ENCODE results near the gene INSIG2.

Gene INSIG2

DNA sequence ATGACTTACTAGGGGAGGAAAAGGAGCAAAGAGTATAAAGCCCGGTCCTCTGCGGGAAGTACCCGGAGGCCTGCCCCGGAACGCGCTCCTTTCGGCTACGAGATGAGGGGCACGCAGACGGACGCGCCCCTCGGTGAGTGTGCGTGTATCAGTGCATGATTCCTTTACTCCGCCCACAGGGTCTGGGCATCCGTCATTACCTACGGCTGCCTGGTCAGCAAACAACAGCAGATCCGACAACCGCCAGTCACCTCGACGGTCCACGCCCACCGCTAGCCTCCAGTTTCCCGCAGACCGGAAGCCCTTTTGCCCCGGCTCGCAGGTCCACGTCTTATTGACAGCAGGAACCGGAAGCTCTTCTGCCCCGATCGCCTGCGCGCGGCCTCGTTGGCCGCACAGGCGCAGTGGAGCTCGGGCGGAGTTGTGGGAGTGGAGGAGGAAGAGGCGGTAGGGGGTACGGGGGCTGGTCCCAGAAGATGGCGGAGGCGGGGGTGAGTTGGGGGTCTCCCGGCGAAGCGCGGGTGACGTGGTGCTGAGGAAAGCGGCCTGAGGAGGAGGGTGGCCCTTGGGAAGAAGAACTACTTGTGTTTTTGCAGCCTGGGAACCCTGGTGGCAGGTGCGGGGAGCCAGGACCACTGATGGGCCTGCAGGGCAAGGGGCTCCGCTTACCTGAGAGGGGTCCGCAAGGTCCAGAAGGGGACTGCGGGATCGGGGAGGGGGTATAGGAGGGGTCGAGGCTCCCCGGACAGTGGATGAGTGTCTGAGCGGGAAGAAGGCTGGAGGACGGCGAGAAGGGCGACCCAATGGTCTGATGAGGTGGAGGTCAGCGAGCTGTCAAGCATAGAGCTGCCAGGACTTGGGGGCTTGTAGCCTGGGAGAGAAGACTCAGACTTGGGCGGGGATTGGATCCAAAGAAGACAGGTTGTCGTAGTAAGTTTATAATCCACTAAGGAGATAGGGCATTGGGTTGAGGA, at the start of gene INSIG2:
INSIG2 (plus strand) TSS at position 421 of the 974 bp plus-strand sequence. CDS start 8,086 bp downstream, outside the sequence.
- DNase-seq, result peak; percentile 98 to 99

DNA sequence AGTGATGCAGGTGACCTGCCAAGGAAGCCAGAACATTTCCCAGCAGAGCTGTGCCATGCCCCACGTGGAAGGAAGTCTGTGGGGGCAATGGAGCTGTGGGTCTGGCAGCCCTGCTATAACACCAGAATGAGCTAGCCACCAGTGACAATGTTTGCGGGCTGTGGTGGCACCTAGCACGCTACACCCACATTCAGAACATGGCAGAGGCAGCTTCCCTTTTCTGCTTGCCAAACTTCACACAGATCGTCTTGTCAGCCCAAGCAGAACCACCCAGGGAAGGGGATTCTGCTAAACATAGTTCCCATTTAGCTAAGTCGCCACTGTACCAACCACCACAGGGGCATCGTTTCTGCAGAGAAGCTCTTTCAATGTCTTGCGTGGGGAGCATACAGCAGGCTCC, 47.4 kb upstream of the INSIG2 start:
- DNase-seq, result no peak

DNA sequence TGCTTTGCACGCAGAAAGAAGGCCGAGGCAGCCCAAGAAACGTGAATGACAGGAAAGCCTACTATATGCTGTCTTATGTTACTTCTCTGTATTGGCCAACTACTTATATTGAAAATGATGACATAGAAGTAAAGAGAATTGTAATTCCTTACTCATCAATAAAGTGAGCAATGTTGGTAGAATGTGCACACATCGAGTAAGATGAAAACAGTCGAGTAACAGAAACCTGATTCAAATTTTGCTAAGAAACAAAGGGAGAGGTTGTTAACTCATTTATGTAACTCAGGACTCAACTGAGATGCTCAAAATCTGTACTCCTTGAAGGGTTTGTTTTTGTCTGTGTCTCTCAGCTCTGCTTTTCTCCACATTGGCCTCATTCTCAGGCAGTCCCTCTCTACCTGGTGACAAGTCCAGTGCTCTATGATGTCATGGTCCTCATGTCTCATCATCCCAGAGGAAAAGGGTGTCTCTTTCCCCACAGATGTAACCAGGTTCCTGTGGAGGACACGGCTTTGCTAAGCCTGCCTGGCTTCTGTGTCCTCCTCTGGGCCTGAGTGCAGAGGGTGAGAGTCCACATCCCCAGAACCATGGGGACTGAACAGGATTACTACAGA, 44.1 kb upstream of the INSIG2 start:
- DNase-seq, result no peak

DNA sequence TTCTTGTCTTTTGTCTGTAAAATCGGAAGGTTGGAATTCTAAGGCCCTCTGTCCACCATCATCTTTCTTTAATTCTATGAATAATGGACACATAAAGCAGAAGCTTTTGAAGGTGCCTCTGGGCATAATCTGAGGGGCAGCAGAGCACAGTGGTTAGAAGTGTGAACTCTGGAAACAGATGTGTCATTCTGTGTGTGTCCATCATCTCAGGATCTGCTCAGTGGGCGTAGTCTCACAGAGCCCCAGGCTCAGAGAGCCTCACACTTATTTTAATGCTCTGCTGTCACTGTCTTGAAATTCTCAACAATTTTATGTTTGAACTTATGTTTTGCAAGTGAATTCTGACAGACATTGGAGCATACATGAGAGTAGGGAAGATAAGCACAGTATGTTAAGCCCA, 43.4 kb upstream of the INSIG2 start:
- DNase-seq, result no peak

DNA sequence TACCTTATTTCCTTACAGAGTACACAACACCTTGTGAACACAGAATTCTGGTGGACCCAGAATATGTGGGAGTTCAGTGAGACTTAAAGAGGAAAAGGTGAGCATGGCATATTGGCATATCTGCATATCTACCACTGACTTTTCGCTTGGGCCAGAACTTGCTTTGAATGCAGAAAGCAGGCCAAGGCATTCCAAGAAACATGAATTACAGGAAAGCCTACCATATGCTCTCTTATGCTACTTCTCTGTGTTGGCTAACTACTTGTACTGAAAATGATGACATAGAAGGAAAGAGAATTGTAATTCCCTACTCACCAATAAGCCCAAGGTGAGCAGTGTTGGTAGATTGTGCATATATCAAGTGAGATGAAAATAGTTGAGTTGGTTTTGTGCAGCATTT, 43.0 kb upstream of the INSIG2 start:
- DNase-seq, result no peak

DNA sequence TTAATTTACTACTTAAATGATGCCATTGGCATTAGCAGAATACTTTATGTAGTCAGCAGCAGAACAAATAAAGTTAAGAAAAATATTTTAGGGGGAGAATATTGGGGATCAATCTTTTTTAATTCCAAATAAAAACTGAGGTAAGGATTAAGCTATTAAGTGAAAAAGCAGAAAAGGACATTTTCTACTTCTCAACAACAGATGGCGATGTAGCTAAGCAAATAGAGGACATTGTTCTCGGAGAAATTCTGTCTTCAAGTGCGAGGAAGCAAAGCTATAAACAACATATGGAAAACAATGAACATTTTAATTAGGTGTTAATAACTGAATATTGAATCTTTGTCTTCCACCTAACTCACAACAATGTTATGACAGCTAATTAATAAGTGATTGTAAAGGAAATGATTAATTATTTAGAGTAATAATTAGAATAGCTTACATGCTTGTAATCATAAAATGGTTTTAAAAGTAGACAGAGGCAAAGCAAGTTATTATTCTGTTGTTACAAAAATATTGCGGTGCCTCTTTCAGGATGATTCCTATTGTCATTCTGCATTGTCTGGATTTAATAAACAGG, 41.5 kb upstream of the INSIG2 start:
- DNase-seq, result peak; percentile 12 to 70

DNA sequence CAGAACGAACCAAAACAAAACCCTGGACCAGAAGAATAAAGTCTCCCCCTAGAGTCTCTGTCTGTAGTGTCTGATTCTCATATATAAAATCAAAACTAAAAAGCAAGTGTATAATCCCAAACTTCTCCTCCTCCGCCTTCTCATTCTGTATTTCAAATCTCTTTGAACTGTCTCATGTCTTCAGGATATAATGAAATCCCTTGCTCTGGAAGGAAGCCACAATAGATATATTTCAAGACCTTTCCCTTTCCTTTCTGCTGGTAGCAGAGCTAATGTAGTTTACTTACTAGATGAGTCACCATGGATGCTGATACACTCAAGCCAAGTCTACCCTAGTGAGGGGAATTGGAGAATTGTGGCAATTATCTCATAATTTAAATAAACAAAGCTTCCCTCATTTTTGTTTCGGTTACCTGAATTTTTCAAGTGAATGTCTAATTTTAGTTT, 40.9 kb upstream of the INSIG2 start:
- no peak for DNase-seq

DNA sequence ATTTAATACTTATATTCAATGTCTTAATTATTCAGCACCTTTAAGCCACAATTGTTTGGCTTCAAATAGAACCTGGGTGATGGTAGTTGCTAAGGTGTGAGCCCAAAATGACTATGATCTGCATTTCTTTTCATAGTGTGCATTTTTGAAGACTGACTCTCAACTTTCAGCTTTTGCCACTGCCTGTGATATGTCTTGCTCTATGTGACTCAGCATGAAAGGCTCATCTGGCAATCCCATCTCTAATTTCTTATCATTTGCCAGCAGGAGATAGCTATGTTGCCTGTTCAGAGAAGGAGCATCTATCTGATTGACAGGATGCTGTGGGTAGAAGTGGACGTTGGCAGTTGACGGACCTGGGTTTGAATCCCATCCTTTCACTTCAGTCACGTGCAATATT, 39.9 kb upstream of the INSIG2 start:
- DNase-seq, result no peak

DNA sequence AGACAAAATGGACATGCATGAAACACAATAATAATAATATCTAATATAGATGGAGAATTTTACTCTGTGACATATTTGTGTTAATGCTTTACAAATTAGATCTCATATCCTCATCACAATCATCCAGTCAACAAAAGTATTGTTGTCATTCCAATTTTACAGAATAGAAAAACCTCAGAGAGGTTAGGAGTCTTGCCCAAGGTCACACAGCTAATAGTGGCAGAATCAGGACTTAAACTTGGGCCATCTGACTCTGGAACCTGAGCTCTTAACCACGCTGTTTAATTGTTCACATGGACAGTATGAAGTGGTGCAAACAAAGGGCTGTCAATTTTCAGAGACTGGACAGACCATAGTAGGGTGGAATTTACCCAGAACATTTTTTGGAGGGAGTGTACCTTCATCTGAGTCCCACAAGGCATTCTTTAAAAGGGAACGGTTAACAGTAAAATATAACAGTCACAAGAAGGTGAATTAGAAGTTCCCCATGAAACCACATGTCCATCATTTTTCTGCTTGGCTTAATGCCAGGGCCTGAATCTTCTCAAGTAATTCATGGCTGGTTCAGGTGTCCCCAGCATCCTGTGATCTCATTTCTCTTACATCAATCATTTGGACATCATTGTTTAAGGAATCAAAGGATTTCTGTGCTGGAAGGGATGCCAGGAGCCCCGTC, 39.0 kb upstream of the INSIG2 start:
- DNase-seq, result no peak

DNA sequence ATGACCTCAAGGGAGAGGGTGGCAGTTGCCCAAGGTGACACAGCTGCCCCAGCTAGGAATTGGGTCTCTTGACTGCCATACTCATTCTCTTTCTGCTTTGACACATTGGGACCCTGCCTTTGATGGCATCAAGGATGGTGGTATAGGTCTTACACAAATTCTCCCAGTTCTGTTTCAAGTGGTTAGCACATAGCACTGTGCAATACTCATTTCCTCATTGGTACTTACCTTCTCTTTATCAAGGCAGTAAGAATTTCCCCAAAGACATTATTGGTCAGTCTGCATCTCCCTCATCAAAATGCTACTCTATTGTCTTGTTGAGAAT, 38.5 kb upstream of the INSIG2 start:
- DNase-seq, result no peak

DNA sequence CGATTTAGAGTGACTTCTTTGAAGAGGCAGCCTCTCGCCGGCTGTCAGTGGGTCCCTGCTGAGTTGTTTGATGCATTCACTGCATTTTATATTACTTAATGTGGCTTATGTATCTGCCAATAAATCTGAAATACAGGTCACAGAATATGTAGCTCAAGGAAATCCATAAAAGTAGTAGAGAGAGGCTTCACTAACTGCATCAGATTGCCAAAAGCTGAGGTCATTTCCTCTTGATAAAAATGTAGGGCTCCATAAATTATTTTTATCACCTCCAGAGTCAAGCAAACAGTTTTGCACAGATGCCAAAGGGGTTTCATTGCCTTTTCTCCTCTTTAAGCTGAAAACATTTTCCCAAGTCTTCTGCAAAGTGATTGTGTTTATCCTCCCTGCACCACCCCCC, 37.9 kb upstream of the INSIG2 start:
- no peak for DNase-seq

DNA sequence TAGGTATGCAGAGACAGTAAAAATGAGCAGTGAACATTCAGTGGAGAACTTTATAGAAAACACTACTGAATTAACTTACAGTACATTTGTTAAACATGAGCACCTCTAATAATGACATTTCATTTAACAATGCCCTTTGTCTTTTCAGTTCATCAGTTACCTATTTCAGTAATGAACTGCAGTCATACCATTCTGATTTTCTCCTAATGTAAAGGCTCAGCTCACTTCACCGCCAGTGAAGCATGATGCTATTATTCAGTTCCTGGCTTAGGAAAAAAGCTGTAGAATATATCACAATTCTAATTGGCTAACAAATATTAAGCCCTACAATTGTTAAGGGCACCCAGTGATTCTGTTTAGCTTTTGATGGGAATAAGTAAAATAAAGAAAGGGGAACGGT, 37.3 kb upstream of the INSIG2 start:
- peak; percentile 18 to 20 for DNase-seq

DNA sequence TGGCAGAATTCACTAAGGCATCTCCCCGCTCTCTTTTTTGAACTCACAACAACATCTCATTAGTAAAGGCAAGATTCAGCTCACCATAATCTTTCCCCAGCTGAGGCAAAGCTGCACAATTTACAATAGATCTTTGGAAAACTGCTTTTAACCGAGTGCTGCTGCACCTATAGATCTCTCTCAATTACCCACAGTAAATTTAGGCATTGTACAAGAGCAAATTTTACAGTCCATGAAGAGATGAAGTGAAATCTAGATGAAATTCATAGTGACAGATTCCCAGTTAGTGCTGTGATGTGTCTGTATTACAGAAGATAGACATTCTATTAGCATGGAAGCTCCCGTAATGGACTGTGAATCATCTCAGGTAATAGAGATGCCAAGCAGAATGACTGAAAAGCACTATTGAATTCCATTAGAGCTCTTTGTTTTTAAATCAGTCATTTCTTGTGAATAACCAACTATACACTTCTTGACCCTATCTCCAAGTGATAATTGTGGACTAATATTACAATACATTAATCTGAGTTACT, 36.4 kb upstream of the INSIG2 start:
- no peak for DNase-seq

DNA sequence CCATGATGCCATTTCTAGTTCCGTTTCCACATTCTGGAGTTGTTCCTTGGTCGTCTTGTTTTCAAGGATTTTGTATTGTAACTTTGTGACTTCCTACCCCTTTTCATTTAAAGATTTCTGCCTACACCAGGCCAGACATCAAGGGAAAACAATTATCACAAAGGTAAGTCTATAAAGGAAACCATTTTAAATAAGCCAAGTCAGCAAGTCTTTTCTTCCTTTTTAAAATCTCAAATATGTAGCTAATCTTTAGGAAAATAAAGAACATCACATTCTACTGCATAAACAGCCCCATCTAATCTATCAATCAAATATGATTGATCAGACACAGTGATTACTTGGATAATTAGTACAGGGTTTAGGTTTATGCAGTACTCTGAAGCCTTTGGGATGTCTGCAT, 35.8 kb upstream of the INSIG2 start:
- DNase-seq, result no peak

DNA sequence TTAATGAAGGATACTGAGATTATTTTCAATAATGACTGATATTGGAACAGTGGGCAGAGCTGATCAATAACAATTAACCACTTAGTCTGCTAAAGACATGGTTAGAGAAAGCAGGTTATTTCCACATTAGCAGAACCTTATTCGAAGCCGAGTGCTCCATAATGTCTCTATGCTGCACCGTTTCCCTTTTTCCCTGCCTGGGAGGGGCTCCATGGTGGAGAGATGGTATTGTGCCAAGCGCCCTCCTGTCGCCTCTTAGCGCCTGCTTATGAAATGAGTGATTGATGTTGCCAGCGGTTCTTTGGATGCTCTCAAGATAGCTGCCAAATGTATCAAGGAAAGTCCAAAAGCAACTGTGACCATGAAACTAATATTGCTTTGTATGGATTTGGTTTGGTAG, 34.6 kb upstream of the INSIG2 start:
- DNase-seq, result no peak

DNA sequence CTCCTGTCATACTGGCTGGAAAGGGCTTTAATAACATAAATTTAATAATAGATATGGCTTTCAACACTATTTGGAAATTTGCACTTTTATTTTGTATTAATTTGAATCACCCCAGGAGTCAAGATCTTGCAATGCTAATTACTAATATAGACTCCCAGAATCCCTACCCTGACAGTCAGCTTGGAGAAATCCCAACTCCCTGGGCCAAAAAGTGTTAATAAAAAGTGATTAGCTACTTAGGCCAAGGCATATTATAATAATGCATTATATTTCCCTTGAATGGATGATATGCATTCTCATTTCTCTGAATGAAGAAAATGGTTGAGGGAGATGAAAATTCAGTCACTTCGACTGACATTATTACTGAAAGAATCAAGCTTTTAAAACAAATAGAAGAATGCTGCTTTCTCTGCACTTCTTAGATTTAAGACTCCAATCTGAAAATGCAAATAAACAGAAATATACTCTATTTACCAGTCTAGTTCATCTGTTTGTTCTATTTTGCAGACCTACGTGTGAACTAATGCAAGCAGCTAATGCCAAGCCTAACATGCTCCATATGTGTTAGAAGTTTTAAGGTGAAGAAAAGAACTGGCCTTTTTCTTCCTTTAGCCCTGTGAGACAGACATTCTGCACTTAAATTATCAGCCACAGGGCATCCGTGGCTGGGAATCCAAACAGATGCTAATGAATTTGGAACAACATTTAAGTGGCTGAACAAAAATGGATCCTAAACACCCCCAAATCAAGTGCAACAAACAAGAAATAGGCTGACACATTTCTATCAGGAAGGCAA, 33.9 kb upstream of the INSIG2 start:
- no peak for DNase-seq

DNA sequence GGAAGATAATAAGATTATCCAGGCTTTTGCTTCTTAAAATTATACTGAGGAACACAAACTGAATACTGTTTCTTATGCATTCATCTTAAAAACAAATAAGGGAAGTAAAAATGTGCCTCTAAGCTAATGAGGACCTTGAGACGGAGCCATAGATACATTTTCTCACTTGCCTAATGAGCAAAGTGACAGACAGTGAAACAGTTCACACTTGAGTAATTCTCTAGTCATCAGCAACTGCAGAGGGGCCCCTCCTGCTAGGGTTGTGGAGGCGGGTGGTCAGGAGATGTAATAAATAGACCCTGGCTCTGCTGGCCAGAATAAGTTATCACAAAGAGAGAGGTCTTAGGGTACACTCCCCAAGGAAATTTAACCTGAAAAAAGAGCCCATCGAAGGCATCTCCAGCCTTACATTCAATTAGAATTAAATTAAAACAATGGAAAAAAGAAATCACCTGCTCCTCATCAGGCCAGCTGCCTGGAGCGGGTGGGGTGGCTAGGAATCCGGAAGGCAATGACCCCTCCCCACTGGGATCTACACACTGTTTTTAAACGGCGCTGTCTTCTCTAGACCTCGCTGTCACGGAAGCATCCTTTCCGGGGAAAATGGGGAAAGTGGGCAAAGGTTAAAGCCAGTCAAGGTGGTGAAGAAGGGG, 32.6 kb upstream of the INSIG2 start:
- no peak for DNase-seq

DNA sequence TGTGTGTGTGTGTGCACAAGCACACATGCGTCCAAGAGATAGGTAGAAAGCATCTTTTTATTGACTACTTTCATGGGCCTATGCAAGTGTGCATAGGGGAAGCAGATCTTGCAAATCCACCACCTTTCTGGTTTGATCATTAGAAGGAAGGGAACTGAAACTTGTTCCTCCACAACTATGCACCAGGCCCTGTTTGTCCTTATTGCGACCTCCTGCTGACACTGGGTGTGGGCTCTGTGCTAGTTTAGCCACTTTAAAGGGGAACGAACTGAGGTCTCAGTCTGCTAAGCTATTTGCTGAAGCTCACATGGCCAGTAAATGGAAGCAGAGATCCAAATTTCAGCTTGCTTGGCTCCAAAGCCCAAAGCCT, 32.1 kb upstream of the INSIG2 start:
- no peak for DNase-seq

DNA sequence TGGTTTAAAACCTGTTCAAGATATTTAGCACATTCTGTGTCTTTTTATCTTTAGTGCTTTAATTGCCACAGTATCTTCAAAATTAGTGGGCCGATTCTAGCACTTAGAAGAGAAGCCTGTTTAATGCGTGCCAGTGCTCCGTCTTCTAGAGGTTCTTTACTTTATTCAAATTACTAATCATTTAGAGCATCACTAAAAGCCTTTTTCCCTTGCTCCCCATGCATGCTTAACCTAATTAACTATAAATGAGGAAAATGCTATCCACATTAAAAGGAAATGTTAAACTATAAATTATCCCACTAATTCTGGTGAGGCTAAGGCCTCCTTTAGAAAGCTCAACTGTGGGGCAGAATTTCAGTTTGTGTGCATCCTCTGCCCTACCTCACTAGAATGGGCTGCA, 31.5 kb upstream of the INSIG2 start:
- no peak for DNase-seq

DNA sequence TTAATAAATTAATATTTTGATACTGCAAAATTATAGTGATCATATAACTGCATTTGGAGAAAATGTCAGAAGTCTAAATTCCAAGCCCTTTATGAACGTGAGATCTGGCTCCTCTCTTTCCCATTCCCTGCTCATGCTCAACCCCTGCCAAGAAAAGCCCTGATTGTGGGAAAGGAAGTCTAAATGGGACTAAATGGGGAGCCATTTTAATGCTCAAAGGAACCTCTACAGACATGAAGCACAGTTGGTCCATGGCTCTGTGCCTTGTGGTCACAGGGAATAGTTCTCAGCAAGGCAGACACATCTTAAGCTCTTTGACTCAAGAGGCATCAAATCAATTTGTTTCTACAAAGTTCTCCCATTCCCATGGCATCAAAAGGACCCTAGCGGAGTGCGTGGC, 29.3 kb upstream of the INSIG2 start:
- DNase-seq, result no peak

DNA sequence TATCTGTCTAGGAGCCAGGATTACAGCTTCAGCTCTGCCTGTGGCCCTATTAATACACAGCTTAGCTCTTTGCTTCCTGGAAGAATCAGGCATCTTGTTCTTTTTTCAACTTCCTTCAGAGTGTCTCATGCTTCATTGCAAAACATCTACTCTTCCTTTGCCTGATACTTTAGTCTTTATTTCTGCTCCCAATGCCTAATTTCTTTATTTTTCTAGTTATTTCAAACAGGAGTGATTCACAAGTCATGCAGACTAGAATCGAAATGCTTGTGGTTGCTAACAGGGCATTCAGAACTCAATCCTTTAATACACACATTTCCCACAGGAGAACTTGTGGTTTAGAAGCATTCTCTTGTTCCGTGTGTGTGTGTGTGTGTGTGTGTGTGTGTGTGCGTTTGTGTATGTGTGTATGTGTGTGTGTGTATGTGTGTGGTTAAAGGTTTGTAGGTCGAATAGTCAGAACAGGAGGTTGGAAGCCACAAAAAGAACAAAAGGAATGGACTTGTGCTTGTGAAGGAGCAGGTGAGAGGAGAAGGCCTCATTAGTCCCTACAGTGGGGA, 28.3 kb upstream of the INSIG2 start:
- no peak for DNase-seq
